Glutamatergic neuron (in vitro differentiated cells): ENCODE measurements around the gene VPS11. TPM values are rescaled to one million over a fixed set of nuclear protein-coding genes. Genes with fewer than 3 reads are reported as not detected.
A peak's percentile ranks its signal among the peaks of the same experiment; 100 is the strongest.
"Not testable (repeated sequence)": the region's sequence is repeated elsewhere in the genome, so short reads cannot be mapped to it uniquely, and the experiment has no call there.

Experiments
- DNase-seq: peaks from one replicate; pipeline ENCODE4 v3.0.0; 2022
- H3K27ac Mint-ChIP-seq: one replicate; pipeline ENCODE4 v1.8.0; 2020; ENCODE audit warnings: mild to moderate bottlenecking, mixed read lengths, inconsistent platforms; ENCODE audit not compliant: unreplicated experiment
- H3K27me3 Mint-ChIP-seq: one replicate; pipeline ENCODE4 v1.8.0; 2020; ENCODE audit warnings: mild to moderate bottlenecking, moderate library complexity, mixed read lengths, inconsistent platforms; ENCODE audit not compliant: unreplicated experiment
- H3K36me3 Mint-ChIP-seq: one replicate; pipeline ENCODE4 v1.8.0; 2020; ENCODE audit warnings: mild to moderate bottlenecking, mixed read lengths, inconsistent platforms; ENCODE audit not compliant: unreplicated experiment
- H3K4me1 Mint-ChIP-seq: one replicate; pipeline ENCODE4 v1.8.0; 2020; ENCODE audit warnings: mild to moderate bottlenecking, low read depth, mixed read lengths, inconsistent platforms; ENCODE audit not compliant: unreplicated experiment
- H3K4me3 Mint-ChIP-seq: one replicate; pipeline ENCODE4 v1.8.0; 2020; ENCODE audit warnings: mild to moderate bottlenecking, mixed read lengths, inconsistent platforms; ENCODE audit not compliant: unreplicated experiment
- H3K9me3 Mint-ChIP-seq: one replicate; pipeline ENCODE4 v1.8.0; 2020; ENCODE audit warnings: mild to moderate bottlenecking, moderate library complexity, mixed read lengths, inconsistent platforms; ENCODE audit not compliant: unreplicated experiment
- total RNA-seq: library from RNA; stranded (reverse); fragmentation: NEBNext Ultra II Directional; extraction: Animal tissue kit (Norgen Biotek cat#: 25700); gene quantifications from one replicate; pipeline ENCODE4 v1.2.1, GENCODE V29; 2021; ENCODE audit not compliant: unreplicated experiment
- TF ChIP-seq, protein P1 (sequence below): fragments of 200-600 bp; sonication (generic); IDR thresholded peaks from one replicate; pipeline ENCODE4 v1.5.0; 2021; ENCODE audit not compliant: partially characterized antibody, unreplicated experiment

Gene VPS11
- total RNA-seq, 1 donor from 2014 or later: 32.7 TPM

DNA sequence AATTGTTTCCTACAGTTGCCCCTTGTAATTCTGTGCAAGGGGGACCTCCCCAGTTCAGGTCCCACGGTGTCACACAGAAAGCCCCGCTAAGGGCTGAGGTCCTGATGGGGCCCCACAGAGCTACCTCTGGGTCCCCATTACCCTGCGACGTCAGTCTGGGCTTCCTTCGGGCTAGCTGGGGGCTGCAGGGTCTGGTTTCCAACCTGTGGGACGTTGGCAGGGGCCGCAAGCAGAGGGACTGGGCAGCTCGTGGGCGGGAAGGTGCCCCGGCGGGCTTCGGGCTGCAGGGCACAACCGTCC lies 37.6 kb upstream of the VPS11 start:
- peaks cover 5% of the 10 kb centered on the region for H3K27me3 Mint-ChIP-seq
- H3K4me3 Mint-ChIP-seq: peak overlapping the region; percentile 86
- DNase-seq: no peak

DNA sequence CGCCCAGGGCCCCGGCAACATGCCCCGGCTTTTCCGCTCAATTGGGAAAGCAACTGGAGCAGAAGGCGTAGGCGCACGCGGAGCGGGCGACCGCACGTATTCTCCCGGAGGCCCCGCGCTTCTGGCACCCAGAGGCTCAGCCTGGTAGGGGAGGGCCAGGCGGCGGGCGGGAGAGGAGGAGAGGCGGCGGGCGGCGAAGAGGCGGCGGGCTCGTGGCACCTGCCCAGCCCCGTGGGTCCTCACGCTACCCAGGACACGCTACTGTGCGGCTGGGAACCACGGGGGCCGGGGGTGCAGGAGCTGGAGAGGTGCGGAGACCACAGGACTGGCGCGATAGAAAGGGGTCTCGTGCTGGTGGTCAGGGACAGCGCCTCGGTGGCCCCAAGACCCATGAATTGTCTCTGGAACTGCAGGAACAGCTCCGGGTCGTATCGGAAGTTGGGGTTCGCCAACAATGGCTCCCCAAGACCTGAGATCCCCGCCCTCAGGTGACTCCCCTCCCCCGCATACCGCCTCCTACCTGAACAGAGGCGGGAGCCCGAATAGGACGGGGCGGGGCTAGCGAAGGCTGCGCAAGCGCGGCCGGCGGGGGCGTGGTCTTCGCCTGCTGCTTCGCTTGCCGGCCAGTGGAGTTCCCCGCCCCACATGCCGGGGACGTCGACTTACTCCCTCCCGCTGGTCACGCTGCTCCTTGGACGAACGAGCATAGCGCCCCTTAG lies 37.1 kb upstream of the VPS11 start, which contains the start of gene SLC37A4:
TSS of gene SLC37A4 (minus strand) at position 549 of the 719 bp plus-strand sequence.
- H3K4me1 Mint-ChIP-seq: peaks cover 11% of the 10 kb centered on the region
- TF ChIP-seq, protein P1, sequence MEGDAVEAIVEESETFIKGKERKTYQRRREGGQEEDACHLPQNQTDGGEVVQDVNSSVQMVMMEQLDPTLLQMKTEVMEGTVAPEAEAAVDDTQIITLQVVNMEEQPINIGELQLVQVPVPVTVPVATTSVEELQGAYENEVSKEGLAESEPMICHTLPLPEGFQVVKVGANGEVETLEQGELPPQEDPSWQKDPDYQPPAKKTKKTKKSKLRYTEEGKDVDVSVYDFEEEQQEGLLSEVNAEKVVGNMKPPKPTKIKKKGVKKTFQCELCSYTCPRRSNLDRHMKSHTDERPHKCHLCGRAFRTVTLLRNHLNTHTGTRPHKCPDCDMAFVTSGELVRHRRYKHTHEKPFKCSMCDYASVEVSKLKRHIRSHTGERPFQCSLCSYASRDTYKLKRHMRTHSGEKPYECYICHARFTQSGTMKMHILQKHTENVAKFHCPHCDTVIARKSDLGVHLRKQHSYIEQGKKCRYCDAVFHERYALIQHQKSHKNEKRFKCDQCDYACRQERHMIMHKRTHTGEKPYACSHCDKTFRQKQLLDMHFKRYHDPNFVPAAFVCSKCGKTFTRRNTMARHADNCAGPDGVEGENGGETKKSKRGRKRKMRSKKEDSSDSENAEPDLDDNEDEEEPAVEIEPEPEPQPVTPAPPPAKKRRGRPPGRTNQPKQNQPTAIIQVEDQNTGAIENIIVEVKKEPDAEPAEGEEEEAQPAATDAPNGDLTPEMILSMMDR: no peak
- no peaks in the 10 kb centered on the region for H3K36me3 Mint-ChIP-seq
- H3K4me3 Mint-ChIP-seq: peak within 1 kb of the TSS; percentile 86
- peaks cover 5% of the 10 kb centered on the region for H3K27me3 Mint-ChIP-seq
- peaks cover 3% of the 10 kb centered on the region for H3K9me3 Mint-ChIP-seq
- peak within 1 kb of the TSS; percentile 34 for H3K27ac Mint-ChIP-seq
- DNase-seq: peak; percentile 98

More for the DNA sequence above, 37.6 kb upstream of the VPS11 start:
- Mint-ChIP-seq H3K4me1 (peaks cover 11% of the 10 kb centered on the region), H3K36me3 (no peaks in the 10 kb centered on the region), H3K9me3 (peaks cover 3% of the 10 kb centered on the region), H3K27ac (no peak overlapping the region)
- TF ChIP-seq, protein P1: no peak

- no peak for DNase-seq
- peaks cover 11% of the 10 kb centered on the region for H3K4me1 Mint-ChIP-seq
- H3K27ac Mint-ChIP-seq: no peak overlapping the region
- H3K4me3 Mint-ChIP-seq: no peak overlapping the region
- peaks cover 3% of the 10 kb centered on the region for H3K9me3 Mint-ChIP-seq
- H3K36me3 Mint-ChIP-seq: no peaks in the 10 kb centered on the region
- H3K27me3 Mint-ChIP-seq: peaks cover 5% of the 10 kb centered on the region
- TF ChIP-seq, protein P1: no peak
Observed at GRCh38 chr11:119031912-119032280, 35.7 kb upstream of the VPS11 start.

DNA sequence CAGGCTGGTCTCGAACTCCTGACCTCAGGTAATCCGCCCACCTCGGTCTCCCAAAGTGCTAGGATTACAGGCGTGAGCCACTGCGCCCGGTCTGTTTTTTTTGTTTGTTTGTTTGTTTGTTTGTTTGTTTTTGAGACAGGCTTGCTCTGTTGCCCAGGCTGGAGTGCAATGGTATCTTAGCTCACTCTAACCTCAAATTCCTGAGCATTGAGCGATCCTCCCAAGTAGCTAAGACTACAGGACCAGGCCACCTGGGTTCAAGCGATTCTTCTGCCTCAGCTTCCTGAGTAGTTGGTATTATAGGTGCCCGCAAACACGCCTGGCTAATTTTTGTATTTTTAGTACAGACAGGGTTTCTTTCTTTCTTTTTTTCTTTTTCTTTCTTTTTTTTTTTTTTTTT lies 34.2 kb upstream of the VPS11 start:
- H3K9me3 Mint-ChIP-seq, H3K36me3 Mint-ChIP-seq, H3K4me3 Mint-ChIP-seq, H3K27ac Mint-ChIP-seq, DNase-seq, H3K27me3 Mint-ChIP-seq: not testable (repeated sequence)
- peaks cover 11% of the 10 kb centered on the region for H3K4me1 Mint-ChIP-seq

GRCh38 chr11:119034813-119035212 lies 32.8 kb upstream of the VPS11 start:
- H3K27ac Mint-ChIP-seq: no peak overlapping the region
- DNase-seq: no peak
- H3K4me3 Mint-ChIP-seq: no peak overlapping the region
- no peaks in the 10 kb centered on the region for H3K36me3 Mint-ChIP-seq
- H3K9me3 Mint-ChIP-seq: no peaks in the 10 kb centered on the region
- TF ChIP-seq, protein P1: no peak
- H3K4me1 Mint-ChIP-seq: peaks cover under 1% of the 10 kb centered on the region
- peaks cover 2% of the 10 kb centered on the region for H3K27me3 Mint-ChIP-seq
